GM12891 (cell line): ENCODE results near the gene OGG1.

Experiments
- PAX5 ChIP-seq: IDR thresholded peaks from 2 replicates; pipeline ENCODE4 v1.6.1; 2011; ENCODE audit warnings: low read length, moderate library complexity, mild to moderate bottlenecking; ENCODE audit not compliant: insufficient read depth, severe bottlenecking
- POLR2A ChIP-seq: IDR thresholded peaks from 2 replicates; pipeline ENCODE4 v1.6.1; 2011; ENCODE audit warnings: low read depth, low read length, control low read depth
- POLR2AphosphoS5 ChIP-seq: IDR thresholded peaks from 2 replicates; pipeline ENCODE4 v1.6.1; 2011; ENCODE audit warnings: low read depth, low read length, control low read depth
- POU2F2 ChIP-seq: IDR thresholded peaks from 2 replicates; pipeline ENCODE4 v1.6.1; 2011; ENCODE audit warnings: low read depth, mild to moderate bottlenecking, control low read depth, low read length, moderate library complexity
- SPI1 ChIP-seq: IDR thresholded peaks from 2 replicates; pipeline ENCODE4 v1.6.1; 2011; ENCODE audit warnings: low read depth, low read length, control low read depth
- TAF1 ChIP-seq: IDR thresholded peaks from 2 replicates; pipeline ENCODE4 v1.6.1; 2011; ENCODE audit warnings: low read depth, low read length, control low read depth

DNA sequence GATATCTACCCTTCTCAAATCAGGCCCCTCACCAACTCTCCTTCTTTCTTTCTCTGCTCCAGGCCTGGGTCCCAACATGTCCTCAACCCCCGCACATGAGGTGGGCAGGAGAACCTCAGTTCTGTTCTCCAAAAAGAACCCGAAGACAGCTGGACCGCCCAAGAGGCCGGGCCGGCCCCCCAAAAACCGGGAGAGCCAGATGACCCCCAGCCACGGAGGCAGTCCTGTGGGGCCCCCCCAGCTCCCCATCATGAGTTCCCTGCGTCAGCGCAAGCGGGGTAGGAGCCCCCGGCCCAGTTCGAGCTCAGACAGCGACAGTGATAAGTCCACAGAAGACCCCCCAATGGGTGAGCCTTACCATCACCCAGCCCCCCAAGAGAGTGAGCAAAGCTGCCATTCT lies 5.6 kb upstream of the OGG1 start:
- TF ChIP-seq POLR2A (no peak), TAF1 (no peak), POLR2AphosphoS5 (no peak), POU2F2 (no peak), SPI1 (no peak), PAX5 (no peak)
